ENCODE data around the gene EIF3L. TPM values are rescaled to one million over a fixed set of nuclear protein-coding genes. Genes with fewer than 3 reads are reported as not detected.

Gene EIF3L
- total and polyA plus RNA-seq, 7 experiments from 2014 or later, result 338 to 586 (median 496) TPM

- no peak overlapping the region for H3K27ac ChIP-seq (ENCODE audit: low read depth, low read length)
- Mint-ChIP-seq H3K36me3 (peaks cover 0 to 45% (median 9%) of the 10 kb centered on the region in 5 donors), H3K4me1 (peaks cover 0 to 5% (median 2%) of the 10 kb centered on the region in 7 donors), H3K4me3 (no peak overlapping the region), H3K27ac (no peak overlapping the region), H3K27me3 (no peaks in the 10 kb centered on the region), H3K9me3 (peaks cover 0 to 1% (median 0%) of the 10 kb centered on the region in 11 donors)
- no peaks in the 10 kb centered on the region for H3K9me3 ChIP-seq (ENCODE audit: control insufficient read depth in 2 of 3, low read length in 3 of 3)
- peaks cover 0 to 50% (median 4%) of the 10 kb centered on the region in 3 experiments for H3K36me3 ChIP-seq (ENCODE audit: control insufficient read depth in 2 of 3, insufficient read depth in 3 of 3, low read length in 3 of 3)
- intact Hi-C loops (cut with micrococcal nuclease), result no loop called here
- ChIA-PET POLR2A (interaction anchor here (0.6 kb wide), 1 partner anchor 33 kb away, joined by 3 read pairs; no protein-coding TSS in a partner anchor), CTCF (no interaction called here)
- H3K4me3 ChIP-seq (ENCODE audit: low read length), result no peak overlapping the region
- DNase-seq, result no peak
- no peaks in the 10 kb centered on the region for H3K4me1 ChIP-seq (ENCODE audit: control insufficient read depth in 2 of 2, insufficient read depth in 2 of 2, low read length in 2 of 2)
- ATAC-seq, result no peak
- H3K27me3 ChIP-seq (ENCODE audit: control insufficient read depth in 2 of 2, insufficient read depth in 2 of 2, low read length in 2 of 2), result no peaks in the 10 kb centered on the region
These were observed 19.0 kb upstream of the EIF3L start for GRCh38 chr22:37830093-37830842.

GRCh38 chr22:37831472-37831871, 17.7 kb upstream of the EIF3L start:
- no peaks in the 10 kb centered on the region for H3K4me1 Mint-ChIP-seq
- no peak overlapping the region for H3K27ac ChIP-seq (ENCODE audit: low read depth, low read length)
- H3K27me3 Mint-ChIP-seq, result no peaks in the 10 kb centered on the region
- peaks cover 0 to 50% (median 4%) of the 10 kb centered on the region in 3 experiments for H3K36me3 ChIP-seq (ENCODE audit: control insufficient read depth in 2 of 3, insufficient read depth in 3 of 3, low read length in 3 of 3)
- H3K27ac Mint-ChIP-seq, result no peak overlapping the region
- H3K4me3 Mint-ChIP-seq, result no peak overlapping the region
- H3K9me3 Mint-ChIP-seq, result peaks cover 0 to 1% (median 0%) of the 10 kb centered on the region in 11 donors
- ChIA-PET CTCF (interaction anchor here (1.0 kb wide), 1 partner anchor 12 kb away, joined by 3 read pairs; no protein-coding TSS in a partner anchor), POLR2A (no interaction called here)
- H3K36me3 Mint-ChIP-seq, result peaks cover 0 to 45% (median 9%) of the 10 kb centered on the region in 5 donors
- intact Hi-C loops (cut with micrococcal nuclease), result no loop called here
- DNase-seq (no peak), ATAC-seq (no peak)
- H3K27me3 ChIP-seq (ENCODE audit: control insufficient read depth in 2 of 2, insufficient read depth in 2 of 2, low read length in 2 of 2), result no peaks in the 10 kb centered on the region
- no peak overlapping the region for H3K4me3 ChIP-seq (ENCODE audit: low read length)
- no peaks in the 10 kb centered on the region for H3K4me1 ChIP-seq (ENCODE audit: control insufficient read depth in 2 of 2, insufficient read depth in 2 of 2, low read length in 2 of 2)
- no peaks in the 10 kb centered on the region for H3K9me3 ChIP-seq (ENCODE audit: control insufficient read depth in 2 of 3, low read length in 3 of 3)

- ChIA-PET CTCF (interaction anchor here (1.0 kb wide), 1 partner anchor 13 kb away, joined by 3 read pairs; no protein-coding TSS in a partner anchor), POLR2A (interaction anchor here (0.7 kb wide), 1 partner anchor 13 kb away, joined by 3 read pairs; no protein-coding TSS in a partner anchor)
- Mint-ChIP-seq H3K9me3 (peaks cover 0 to 1% (median 0%) of the 10 kb centered on the region in 11 donors), H3K4me3 (no peak overlapping the region), H3K27ac (no peak overlapping the region), H3K27me3 (no peaks in the 10 kb centered on the region), H3K36me3 (peaks cover 0 to 43% (median 12%) of the 10 kb centered on the region in 5 donors), H3K4me1 (peaks cover 0 to 4% (median 0%) of the 10 kb centered on the region in 7 donors)
- Histone ChIP-seq H3K27me3 (ENCODE audit: control insufficient read depth in 2 of 2, insufficient read depth in 2 of 2, low read length in 2 of 2) (no peaks in the 10 kb centered on the region), H3K4me1 (ENCODE audit: control insufficient read depth in 2 of 2, insufficient read depth in 2 of 2, low read length in 2 of 2) (no peaks in the 10 kb centered on the region), H3K4me3 (ENCODE audit: low read length) (no peak overlapping the region), H3K27ac (ENCODE audit: low read depth, low read length) (no peak overlapping the region), H3K36me3 (ENCODE audit: control insufficient read depth in 2 of 3, insufficient read depth in 3 of 3, low read length in 3 of 3) (peaks cover 0 to 54% (median 4%) of the 10 kb centered on the region in 3 experiments), H3K9me3 (ENCODE audit: control insufficient read depth in 2 of 3, low read length in 3 of 3) (no peaks in the 10 kb centered on the region)
- intact Hi-C loops (cut with micrococcal nuclease), result no loop called here
- no peak for ATAC-seq
- no peak for DNase-seq
These were observed 17.0 kb upstream of the EIF3L start for GRCh38 chr22:37832022-37832857.

- intact Hi-C loops (cut with micrococcal nuclease), result loop anchor here in 1 of 2 donors (5.0 to 10.0 kb wide), 2 partner anchors 187 to 340 kb away; partner anchors contain the start of genes PDXP and PLA2G6
- no peak for ATAC-seq
These were observed 7.0 kb upstream of the EIF3L start for GRCh38 chr22:37842015-37842793.

GRCh38 chr22:37843741-37844089, 5.5 kb upstream of the EIF3L start:
- no peaks in the 10 kb centered on the region for H3K9me3 ChIP-seq (ENCODE audit: control insufficient read depth in 2 of 3, low read length in 3 of 3)
- H3K4me3 Mint-ChIP-seq, result peak overlapping the region; percentile 83 to 95 (median 88)
- ATAC-seq, result peak; percentile 35
- DNase-seq, result peak in 1 of 9 donors; percentile 76
- peaks cover 0 to 1% (median 0%) of the 10 kb centered on the region in 11 donors for H3K9me3 Mint-ChIP-seq
- peaks cover 0 to 8% (median 0%) of the 10 kb centered on the region in 3 experiments for H3K36me3 ChIP-seq (ENCODE audit: control insufficient read depth in 2 of 3, insufficient read depth in 3 of 3, low read length in 3 of 3)
- H3K4me3 ChIP-seq (ENCODE audit: low read length), result peak overlapping the region; percentile 84
- H3K36me3 Mint-ChIP-seq, result peaks cover 0 to 14% (median 0%) of the 10 kb centered on the region in 5 donors
- peak overlapping the region in 8 of 9 donors; percentile 77 to 92 (median 87) for H3K27ac Mint-ChIP-seq
- peaks cover 12 to 29% (median 24%) of the 10 kb centered on the region in 7 donors for H3K4me1 Mint-ChIP-seq
- POLR2A ChIA-PET, result interaction anchor here (0.7 to 2.1 kb wide), 14 partner anchors 9 to 237 kb away, joined by 3 to 7 read pairs (median 4); partner anchors contain the start of genes GGA1, MICALL1 and NOL12
- H3K27me3 Mint-ChIP-seq, result no peaks in the 10 kb centered on the region
- CTCF ChIA-PET, result no interaction called here
- H3K4me1 ChIP-seq (ENCODE audit: control insufficient read depth in 2 of 2, insufficient read depth in 2 of 2, low read length in 2 of 2), result peaks cover 3 to 14% of the 10 kb centered on the region in 2 donors
- peak overlapping the region; percentile 83 for H3K27ac ChIP-seq (ENCODE audit: low read depth, low read length)
- intact Hi-C loops (cut with micrococcal nuclease), result loop anchor here (1.0 to 10.0 kb wide), 9 partner anchors 25 to 339 kb away; partner anchors contain the start of genes C22orf23 (in 1 of the 2), GCAT (in 1 of the 2), GGA1 (in 1 of the 2) and MICALL1 (in 1 of the 2)
- no peaks in the 10 kb centered on the region for H3K27me3 ChIP-seq (ENCODE audit: control insufficient read depth in 2 of 2, insufficient read depth in 2 of 2, low read length in 2 of 2)

More at GRCh38 chr22:37842015-37842793, 7.0 kb upstream of the EIF3L start:
- no peak overlapping the region for H3K4me3 ChIP-seq (ENCODE audit: low read length)
- Mint-ChIP-seq H3K27ac (peak overlapping the region in 6 of 9 donors; percentile 5 to 87 (median 62)), H3K4me1 (peaks cover 9 to 17% (median 14%) of the 10 kb centered on the region in 7 donors), H3K36me3 (peaks cover 0 to 11% (median 5%) of the 10 kb centered on the region in 5 donors), H3K27me3 (no peaks in the 10 kb centered on the region), H3K4me3 (peak overlapping the region; percentile 36 to 91 (median 70)), H3K9me3 (peaks cover 0 to 1% (median 0%) of the 10 kb centered on the region in 11 donors)
- peaks cover 0 to 8% of the 10 kb centered on the region in 2 donors for H3K4me1 ChIP-seq (ENCODE audit: control insufficient read depth in 2 of 2, insufficient read depth in 2 of 2, low read length in 2 of 2)
- ChIA-PET POLR2A (interaction anchor here (2.1 kb wide), 1 partner anchor 12 kb away, joined by 6 read pairs; no protein-coding TSS in a partner anchor), CTCF (interaction anchor here (0.6 kb wide), 2 partner anchors 45 to 98 kb away, joined by 3 read pairs; no protein-coding TSS in a partner anchor)
- DNase-seq, result no peak
- H3K36me3 ChIP-seq (ENCODE audit: control insufficient read depth in 2 of 3, insufficient read depth in 3 of 3, low read length in 3 of 3), result peaks cover 0 to 22% (median 0%) of the 10 kb centered on the region in 3 experiments
- no peaks in the 10 kb centered on the region for H3K9me3 ChIP-seq (ENCODE audit: control insufficient read depth in 2 of 3, low read length in 3 of 3)
- H3K27me3 ChIP-seq (ENCODE audit: control insufficient read depth in 2 of 2, insufficient read depth in 2 of 2, low read length in 2 of 2), result no peaks in the 10 kb centered on the region
- no peak overlapping the region for H3K27ac ChIP-seq (ENCODE audit: low read depth, low read length)
